Amygdala (tissue), 56 donors: ENCODE data around the gene MICALL2.

Source experiments
- DNase-seq, 56 donors: peaks; one replicate each; lab custom pipeline; 2025; lab: John Stamatoyannopoulos, UW

Gene MICALL2

GRCh38 chr7:1422512-1423263 lies 36.6 kb downstream of the MICALL2 start:
- peak in 4 of 56 donors; percentile 12 to 75 (median 24) for DNase-seq

DNA sequence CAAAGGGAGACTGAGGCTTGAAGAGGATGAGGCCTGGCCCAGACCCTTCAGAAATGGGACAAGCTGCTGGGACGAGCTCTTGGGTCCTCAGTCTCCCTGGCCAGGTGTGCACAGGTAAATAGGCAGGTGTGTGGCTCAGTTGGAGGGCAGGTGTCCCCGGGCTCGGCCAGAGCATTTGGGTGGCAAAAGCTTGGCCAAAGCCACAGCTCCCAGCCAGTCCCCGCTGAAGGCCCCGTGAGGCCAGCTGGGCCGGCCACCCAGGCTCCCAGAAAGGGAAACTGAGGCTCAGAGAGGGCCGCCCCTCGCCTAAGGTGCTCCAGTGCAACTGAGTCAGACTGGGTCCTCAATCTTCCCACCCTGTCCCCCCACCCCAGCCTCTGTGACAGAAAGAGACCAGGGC lies 37.3 kb downstream of the MICALL2 start:
- DNase-seq, result no peak

DNA sequence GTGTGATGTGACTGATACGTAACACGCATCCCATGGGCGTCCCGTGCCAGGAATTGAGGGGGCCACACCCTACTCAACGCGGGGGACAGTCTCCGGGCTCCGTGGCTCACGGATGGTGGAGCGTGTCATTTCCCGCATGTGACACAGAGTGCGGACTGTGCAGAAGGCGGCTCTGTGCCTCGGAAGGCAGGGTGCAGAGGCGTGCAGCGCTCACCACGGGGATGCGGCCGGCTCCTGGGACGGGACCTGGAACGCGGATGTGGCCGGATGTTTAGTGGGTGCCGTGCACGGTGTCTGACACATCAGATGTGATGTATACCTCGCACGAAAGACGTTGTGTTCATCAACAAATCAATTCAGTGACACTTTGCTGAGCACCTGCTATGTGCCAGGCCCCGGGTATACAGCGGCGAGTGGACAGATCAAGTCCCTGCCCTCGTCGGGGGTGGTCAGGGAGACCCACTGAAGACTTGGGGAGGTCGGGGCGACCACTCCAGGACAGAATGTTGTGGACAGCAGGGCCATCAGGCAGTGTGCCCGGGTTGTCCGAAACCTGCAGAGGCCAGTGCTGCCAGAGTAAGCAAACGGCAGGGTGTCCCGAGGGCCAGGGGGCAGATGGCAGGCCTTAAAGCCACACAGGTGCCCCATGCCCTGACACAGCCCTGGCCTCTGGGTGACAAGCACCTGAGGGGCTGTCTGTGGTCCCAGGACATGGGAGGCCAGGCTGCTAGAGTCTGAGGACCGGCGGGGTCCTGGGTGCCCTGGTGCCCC lies 38.1 kb downstream of the MICALL2 start:
- no peak for DNase-seq

DNA sequence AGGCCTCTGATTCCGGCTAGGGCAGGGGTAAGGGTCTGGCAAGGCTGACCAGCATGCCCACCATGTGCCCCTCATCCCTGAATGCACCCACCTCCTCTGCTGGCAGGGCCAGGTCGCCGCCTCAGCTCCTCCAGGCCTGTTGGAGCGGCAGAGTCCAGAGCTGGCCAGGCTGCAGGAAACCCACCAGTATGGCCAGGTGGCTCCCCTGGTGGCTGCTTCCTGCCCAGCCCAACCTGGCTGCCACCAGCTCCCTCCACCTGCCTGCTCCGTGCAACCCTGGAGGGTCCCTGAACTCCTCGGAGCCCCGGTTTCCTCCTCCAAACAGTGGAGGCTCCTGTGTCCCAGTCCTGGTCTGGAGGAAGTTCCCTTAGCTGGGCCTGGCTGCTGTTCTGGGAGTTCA lies 39.6 kb downstream of the MICALL2 start:
- no peak for DNase-seq

DNA sequence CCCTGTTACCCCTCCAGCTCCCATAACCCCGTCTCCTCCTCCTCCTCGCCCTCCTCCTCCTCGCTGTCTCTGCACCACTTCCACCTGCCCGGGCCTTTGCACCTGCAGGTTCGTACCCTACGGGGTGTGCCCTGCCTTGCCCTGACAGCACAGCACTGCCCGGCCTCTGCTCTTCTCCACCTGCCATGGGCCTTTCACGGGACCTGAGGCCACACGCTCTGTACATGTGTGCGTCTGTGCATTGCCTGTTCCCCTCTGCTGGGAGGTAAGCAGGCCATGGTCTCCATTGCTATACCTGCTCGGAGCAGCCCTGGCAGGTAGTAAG lies 40.0 kb downstream of the MICALL2 start:
- DNase-seq, result no peak

DNA sequence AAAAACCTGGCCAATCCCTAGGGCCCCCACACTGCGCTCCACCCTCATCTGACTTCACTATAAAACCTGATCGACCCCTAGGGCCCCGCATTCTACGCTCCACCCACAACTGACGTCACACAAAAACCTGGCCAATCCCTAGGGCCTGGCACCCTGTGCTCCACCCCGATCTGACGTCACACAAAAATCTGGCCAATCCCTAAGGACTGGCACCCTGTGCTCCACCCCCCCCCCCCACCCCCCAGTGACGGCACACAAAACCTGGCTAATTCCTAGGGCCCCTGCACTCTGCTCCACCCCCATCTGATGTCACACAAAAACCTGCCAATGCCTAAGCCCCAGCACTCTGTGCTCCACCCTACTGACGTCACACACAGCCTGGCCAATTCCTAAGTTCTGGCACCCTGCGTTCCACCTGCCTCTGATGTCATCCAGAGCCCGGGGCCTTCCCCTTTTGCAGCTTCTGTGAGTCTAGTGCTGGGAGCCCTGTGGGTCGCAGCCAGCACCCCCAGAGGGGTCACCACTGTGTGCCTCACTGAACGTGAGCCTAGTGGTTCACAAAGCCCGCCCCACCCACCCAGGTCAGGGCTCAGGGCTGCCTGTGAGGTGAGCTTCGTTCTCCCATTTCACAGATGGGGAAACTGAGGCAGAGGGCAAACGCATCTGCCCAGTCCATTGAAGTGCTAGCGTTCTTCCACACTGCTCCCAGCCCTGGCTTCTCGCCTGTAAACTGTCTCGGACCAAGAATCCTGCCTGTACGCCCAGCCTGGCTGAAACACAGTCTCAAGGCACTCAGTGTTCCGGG lies 40.6 kb downstream of the MICALL2 start:
- peak in 1 of 56 donors; percentile 41 for DNase-seq

- no peak for DNase-seq
These were observed 43.8 kb downstream of the MICALL2 start for GRCh38 chr7:1415389-1415990.

DNA sequence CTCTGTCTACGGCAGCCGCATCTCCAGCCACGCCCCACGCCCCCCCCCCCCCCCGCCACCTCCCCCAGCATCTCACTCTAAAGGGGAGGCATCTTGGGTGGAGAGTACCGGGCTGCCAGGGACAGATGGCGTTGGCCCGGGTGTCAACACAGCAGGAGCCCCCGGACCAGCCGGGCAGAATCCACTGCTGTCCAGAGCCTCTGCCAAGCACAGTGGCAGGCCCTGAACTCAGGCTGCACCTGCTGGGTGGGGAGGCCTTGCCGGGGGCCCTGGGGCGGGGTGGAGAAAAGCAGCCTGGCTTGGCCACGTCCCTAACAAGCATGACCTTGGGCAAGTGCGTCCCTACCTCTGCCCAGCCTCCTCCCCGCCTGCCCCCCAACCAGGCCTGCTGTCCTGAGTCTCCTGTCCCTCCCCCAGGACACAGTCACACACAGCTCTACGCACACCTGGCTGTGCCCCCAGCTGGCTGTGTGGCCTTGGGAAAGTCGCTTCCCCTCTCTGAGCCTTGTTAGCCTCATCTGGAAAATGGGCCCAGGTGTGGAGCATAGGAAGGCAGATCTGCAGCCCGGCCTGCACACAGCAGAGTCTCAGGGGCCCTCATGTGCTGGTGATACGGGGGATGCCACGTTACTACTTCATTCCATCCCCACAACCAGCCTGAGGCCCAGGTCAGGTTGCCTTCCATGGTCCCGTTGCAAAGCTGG lies 45.2 kb downstream of the MICALL2 start:
- DNase-seq, result no peak

DNA sequence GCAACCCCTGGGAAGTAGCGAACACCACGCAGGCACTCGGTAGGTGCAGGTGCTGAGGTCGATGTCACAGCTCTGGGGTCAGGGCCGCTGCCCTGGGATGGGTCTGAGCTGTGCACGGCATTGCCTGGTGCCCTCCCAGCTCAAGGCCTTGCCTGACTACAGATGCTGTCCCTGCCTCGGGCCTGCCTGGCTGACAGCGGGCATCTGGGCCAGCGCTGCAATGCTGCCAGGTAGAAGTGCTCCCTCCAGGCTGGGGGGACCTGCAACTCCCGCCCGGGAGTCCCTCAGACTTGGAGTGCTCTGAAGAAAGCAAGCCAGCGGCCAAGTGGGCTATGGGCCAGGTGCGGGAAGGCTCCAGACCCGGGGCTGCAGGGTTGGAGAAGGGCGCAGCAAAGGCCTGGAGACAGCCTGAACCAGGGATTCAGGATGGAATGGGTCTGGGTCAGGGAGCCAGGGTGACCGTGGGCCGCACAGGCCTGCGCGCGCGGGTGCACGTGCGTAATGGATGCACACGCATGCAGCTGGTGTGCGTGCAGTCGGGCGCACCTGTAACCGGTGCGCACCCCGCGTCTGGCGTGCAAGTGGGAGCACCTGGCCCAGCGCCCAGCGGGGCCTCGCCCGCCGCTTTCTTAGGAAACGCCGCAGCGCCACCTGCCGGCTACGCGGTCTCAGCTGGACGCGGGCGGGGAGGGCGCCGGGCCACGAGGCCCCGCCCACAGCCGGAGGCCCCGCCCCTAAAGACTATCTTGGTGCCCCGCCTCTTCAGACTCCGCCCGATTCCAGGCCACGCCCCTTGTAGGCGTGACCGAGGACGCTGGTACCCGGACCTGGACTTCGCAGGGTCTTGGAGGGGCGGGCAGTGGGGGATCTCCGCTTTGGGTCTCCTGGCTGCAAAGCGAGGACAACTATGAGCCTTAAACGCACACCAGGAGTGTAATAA lies 46.7 kb downstream of the MICALL2 start:
- DNase-seq, result peak in 43 of 56 donors; percentile 2 to 84 (median 52)

DNA sequence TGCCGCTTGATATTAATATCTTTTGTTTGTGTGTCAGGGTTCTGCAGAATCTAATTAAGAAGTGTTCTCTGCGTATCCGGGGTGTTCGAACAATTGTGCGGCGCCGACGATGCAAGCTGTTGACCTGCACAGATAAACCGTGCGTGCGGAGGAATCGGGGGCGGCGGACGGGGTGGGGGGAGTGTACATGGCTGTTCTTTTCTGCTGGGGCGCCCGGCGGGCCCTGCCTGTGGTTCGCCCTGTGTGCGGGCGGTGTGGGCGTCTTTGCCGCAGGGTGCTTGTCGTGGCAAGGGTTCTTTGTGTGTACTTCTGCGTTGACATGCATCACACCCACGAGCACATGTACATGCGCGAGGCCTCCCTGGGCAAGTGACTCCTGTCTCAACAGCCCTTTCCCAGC lies 47.9 kb downstream of the MICALL2 start:
- DNase-seq, result peak in 5 of 56 donors; percentile 12 to 53 (median 29)

DNA sequence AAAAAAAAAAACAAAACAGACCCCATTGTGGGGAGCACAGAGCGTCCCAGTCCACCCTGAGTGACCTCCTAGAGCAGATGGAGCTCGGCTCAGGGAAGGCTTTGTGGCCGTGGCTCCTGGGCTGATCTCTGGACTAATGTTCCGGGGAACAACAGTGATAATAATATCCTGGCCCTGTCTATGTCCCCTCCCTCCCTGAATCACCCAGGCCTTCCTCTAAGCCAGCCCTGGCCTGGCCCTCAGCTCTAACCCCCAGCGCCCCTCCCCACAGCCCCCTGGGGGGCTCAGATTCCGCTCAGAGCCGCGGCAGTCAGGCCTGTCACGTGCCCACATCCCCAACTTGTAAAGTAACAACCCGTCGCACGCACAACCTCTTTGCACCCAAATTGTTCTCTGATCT lies 48.3 kb downstream of the MICALL2 start:
- DNase-seq, result no peak

DNA sequence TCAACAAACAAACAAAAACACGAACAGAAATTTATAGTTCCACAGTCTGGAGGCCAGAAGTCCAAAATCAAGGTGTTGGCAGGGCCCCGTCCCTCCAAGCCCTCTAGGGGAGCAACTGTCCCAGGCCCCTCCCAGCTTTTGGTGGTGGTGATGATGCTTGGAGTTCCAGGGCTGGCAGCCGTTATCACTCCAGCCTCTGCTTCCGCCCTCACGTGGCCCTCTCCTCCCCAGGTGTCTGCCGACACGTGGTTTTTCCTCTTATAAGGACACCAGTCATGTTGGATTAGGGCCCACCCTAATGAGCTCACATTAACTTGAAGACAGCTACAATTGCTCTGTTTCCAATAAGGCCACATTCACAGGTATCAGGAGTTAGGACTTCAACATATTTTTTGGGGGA lies 49.7 kb downstream of the MICALL2 start:
- no peak for DNase-seq

DNA sequence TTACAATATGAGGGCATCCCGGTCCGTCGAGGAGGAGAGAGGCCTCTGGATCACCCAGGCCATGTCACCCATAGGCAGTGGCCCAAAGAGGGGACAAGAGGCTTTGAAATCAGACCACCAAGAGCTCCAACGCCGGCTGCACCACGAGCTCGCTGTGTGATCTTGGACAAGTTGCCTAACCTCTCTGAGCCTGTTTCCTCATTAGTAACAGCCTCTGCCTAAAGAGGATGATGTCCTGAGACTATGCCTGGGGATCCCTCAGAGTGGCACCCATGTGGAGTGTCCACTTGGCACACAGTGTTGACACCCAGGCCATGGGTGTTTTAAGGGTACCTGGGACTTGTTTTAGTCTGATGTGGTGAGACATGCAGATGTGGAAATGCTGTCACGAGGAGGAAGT lies 50.8 kb downstream of the MICALL2 start:
- no peak for DNase-seq

DNA sequence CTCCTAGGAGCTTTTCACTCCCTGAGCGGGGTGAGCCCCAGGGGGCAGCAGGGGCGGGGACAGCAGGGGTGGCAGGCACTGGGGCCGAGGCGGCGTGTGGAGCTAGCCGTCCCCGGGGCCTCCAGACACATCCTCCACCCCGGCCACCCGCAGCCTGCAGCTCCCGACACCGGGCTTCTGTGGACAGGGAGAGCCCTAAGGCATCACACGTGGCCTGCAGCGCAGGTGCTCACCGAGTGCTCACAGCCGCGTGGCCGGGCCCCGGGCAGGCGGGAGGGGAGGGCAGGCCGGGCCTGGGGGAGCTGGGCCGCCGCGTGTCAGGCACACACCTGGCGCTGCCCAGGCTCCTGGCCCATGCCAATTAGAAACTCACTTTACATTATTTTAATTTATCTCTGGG lies 51.4 kb downstream of the MICALL2 start:
- no peak for DNase-seq

DNA sequence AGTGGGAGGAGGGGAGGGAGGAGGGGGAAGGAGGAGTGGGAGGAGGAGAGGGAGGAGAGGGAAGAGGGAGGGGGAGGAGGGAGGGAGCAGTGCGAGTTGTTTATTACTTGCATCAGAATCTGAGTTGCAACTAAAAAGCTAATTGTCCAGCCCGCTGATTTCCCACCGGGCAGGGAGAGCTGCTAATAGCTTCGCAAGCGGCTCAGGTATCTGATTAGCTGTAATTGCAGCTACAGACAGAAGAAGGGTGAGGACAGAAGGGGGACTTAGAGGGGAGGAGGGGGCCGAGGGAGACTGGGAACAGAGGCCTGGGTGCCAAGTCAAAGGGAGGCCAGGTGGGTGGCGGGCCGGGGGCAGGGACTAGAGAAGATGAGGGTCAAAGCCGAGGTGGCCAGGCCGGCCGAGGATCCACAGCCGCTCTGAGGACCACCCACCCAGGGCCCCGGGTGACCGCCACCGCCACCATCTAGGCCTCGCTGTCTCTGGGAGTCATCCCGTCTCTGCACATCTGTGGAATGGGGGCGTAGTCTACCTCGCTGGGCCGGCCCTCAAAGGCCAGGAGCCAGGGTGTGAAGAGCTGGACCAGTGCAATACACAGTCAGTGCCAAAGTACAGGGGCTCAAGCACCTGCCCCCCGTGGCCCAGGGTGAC lies 54.2 kb downstream of the MICALL2 start:
- no peak for DNase-seq

- DNase-seq, result no peak
These were observed 54.8 kb downstream of the MICALL2 start for GRCh38 chr7:1404460-1404809.

DNA sequence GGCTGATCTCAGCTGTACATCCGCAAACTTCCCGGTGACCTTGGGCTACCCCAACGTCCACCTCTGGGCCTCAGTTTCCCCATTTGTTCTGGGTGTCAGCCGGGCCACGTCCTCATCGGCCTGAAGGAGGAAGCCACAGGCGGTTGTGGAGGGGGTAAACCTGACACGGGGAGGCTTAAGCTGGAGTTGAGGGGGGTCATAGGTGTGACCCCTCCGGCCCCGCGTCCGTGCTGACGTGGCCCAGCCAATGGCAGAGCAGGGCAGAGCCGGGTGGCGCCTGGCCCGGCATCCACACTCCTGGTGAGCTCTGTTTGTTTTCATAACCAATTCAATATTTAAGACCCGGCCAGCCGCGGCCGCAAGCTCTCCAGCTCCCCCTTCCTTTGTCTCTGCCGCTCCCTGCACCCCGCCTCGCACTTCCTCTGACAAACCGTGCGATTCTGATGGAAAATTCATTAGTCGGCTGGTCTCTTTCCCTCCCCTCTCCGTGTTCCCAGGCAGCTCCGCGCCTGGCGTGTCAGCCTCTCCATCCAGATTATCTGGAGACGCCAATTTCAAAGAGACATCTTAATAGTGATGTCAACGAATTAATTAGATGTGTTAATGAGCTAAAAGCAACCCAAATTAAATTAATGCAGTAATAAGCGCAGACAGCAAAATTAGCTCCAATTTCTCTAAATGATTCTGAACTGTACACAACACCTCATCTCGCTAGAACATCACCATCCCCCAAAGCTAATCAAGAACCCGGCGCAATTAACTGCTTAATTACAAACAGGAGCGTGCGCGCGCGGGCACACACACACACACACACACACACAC lies 55.4 kb downstream of the MICALL2 start:
- peak in 20 of 56 donors; percentile 4 to 45 (median 28) for DNase-seq
